ENCODE results near the gene JAM3.

Gene JAM3

DNA sequence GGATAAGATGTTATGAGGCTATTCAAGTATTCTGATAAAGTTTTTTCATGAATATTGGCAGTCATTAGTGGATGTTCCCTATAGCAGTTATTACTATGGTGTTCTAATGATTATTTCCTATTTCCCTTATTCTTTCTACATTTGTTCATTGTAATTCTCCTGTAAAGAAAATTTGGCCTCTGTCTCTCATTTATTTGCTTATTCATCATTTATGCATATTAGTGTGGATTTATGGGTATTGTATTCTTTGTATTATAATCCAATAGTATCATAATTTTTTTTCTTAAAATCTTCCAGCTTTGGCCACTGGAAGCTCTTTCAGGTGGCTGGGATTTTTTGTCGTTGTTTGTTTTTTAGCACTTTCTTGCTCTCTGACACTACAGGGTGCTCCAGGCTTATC lies 47.3 kb downstream of the JAM3 start:
- DNase-seq: no peak

DNA sequence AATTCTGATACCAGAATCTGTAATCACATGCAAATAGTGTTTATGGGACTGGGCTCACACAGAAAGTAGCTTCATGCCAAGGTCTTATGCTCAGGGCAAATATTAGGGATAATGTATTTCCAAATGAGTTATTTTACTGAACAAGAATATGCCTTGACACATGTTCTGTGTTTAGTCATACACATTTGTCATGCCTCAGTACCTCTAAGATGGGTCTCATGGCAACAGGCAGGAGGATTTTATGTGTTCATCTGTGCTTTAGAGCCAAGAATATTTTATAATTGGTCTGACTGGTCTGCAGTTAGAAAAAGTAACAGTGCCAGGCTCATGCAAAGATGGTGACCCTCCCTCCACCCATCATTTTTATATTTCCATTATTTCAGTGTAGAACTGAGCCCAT lies 49.1 kb downstream of the JAM3 start:
- DNase-seq: no peak

DNA sequence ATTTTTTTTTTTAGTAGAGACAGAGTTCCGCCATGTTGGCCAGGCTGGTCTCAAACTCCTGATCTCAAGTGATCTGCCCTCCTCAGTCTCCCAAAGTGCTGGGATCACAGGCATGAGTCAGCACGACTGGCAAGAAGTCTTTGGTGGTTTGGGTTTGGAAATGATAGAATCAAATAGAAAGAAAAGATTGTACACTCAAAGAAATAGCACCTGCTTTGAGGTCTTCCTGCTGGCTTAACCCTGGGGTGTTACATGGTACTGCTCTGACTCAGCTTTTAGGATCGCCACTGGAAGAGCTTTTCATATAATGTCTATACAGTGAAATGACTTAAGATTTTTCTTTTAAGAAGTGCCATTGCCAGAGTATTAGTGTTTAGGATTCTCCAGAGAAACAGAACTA lies 50.2 kb downstream of the JAM3 start:
- no peak for DNase-seq

DNA sequence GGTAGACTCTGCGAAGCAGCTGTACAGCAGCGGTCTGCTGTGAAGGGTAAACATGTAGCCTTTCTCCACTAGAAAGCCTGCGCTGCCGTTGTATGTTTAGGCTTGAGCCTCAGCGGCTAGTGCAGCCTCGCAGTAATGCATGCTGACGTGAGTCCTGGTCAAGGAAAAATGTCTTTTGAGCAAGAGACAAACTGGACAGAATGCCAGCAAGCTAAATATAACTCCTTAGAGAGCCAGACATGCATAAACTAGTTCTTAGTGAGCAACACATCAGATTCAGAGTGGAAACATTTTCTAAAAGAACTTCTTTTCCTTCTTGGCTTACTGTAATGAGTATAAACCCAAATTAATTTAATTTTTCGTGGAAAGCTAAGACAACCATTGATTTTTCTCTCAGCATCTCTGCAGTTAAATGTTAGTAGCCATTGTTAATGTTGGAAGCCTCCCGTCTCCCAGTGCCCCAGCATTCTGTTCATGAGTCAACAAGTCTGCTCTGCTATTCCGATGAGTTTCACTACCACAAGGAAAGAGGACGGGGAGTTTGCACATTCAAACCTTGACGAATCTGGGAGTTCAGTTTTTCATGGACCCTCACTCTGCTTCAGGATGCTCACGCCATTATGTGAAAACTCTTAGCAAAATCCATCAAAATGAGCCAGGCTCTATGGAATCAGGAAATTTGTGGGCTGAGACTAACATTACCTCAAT lies 51.4 kb downstream of the JAM3 start:
- DNase-seq: peak; percentile 5

DNA sequence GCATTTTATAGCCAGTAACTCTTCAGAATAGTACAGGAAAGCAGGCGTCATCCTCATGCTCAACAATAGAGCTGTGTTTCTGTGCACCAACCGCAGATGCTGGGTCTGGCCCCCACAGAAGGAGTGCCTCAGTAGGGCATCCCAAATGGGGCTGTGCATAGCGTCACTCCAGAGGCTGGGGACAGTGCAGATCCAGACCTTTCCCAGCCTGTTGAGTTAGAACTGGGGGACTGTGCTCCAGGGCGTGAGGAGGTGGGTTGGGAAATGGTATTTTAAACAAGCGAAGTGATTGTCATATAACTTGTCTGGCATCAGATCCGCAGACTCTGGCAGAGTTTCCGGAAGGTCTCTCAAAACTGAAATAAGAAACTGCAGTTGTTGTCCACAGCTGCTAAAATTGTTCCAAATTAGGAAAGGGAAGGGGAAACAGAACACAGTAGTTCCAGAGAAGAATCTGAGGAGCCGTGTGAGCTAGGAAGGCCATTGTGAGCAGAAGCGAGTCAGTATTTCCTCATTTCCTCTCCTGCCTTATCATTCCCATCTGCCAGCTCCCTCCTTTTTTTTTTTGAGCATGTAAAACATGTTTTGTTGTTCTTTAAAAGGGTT lies 52.2 kb downstream of the JAM3 start:
- no peak for DNase-seq

DNA sequence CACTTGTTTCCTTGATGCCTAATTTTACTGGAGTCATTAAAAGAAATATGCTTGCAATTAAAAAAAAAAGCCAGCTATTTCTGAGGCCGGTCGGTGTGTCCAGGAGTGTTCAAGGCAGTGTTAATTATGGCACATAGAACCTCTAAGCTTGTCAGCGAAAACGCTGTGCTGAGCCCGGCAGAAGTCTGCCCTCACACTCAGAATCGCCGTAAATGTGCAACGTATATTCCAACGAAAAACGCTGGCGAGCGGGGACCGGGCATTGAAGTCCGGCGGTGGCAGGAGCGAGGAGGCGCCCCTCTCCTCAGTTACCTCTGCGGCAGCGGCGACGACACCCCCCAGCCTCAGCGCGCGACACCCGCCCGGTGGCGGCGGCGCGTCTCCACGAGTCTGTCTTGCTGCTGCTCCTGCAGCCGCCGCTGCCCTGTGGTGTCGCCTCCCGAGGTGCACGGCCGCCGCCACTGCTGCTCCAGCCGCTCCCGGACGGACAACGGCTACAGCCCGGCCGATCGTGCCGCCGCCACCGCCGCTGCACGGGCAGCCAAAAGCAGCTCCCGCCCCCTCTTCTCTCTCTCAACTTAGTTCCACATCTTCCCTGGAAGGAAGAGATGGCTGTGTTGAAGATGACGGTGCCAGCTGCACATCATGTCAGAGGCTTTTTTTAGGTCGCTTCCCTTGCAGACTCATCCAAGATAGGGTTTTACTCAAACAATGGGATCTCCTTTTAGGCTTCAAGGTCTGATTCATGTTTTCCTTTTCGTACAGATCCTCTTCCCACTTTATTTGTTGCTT lies 56.0 kb downstream of the JAM3 start:
- DNase-seq: no peak

DNA sequence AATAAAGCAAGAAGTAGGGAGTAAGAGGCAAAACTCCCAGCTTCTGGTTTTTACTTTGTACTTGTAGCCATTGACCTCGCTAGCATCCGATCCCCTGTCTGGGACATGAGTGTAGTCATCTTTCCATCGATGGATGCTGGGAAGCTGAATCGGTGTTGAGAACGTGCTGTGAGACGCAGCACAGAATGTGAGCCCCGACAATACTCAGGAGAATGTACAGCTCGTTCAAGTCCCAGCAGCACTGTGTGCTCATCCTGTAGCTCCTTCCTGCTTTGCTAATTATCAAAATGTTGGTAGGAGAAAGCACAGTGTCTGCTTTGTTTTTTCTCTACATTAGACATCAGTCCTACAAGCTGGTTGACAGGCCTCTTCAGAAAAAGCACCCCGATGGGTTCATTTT lies 56.6 kb downstream of the JAM3 start:
- no peak for DNase-seq

DNA sequence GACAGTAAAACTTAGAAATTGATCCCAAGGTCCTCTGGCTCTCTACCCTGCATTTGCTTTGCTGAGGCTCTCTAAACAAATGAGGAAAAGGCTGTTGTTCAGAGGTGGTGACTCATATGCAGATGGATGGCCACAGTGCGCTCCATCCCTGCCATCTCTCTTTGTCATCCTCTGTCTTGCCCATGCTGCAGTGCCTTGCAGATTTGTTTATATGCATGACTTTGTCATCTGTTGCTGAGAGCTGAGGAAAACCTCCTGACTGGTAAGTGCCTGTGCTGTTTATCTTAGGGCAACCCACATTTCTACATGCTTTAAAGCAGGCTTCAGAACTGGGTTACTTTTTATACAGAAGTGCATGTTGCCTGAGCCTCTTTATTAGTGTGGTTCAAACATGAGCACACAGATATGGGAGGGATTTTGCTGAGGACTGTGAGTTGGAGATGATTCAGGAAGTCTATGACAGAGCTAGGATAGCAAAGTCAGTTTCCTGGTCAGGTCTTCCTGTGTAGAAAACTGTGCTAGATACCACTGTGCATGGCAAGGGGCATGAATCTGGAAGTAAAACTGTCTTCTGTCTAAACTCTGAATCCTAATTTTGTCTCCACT lies 57.4 kb downstream of the JAM3 start:
- no peak for DNase-seq

DNA sequence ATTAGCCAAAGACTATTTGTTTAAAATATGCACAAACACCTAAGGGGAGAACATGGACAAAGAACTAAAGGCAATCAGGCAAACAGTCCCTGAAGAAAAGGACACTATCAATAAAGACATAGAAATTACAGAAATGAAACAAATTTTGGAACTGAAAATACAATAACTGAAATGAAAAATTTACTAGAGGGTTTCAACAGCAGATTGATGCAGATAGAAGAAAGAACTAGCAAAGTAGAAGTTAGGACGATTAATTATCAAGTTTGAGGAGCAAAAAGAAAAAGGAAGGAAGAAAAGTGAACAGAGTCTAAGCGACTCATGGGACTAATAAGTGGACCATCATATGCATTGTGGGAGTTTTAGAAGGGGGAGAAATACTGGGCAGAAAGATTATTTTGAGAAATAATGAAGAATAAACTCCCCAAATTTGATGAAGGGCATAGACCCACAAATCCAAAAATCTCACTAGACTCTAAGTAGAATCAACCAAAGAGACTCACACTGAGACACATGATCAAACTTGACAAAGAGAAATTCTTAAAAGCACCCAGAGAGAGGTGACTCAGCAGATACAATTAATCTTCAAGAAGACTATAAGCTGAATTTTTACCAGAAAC lies 62.9 kb downstream of the JAM3 start:
- DNase-seq: no peak

DNA sequence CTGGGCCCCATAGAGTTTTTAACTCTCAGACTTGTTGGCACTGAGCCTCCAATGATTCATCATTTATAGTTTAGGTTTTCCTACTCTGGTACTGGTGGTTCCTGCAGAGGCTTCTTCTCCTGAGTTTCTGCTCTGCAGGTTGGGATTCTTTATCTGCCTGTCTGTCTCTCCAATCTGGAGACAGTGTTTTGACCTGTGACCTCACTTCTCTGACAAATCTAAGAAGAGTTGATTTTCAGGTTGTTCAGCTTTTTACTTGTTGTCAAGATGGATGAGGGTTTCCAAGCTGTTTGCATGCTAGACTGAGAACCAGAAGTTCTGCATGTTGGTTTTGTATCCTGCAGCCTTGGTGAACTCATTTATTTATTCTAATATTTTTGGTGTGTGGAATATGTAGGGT lies 63.9 kb downstream of the JAM3 start:
- DNase-seq: no peak

DNA sequence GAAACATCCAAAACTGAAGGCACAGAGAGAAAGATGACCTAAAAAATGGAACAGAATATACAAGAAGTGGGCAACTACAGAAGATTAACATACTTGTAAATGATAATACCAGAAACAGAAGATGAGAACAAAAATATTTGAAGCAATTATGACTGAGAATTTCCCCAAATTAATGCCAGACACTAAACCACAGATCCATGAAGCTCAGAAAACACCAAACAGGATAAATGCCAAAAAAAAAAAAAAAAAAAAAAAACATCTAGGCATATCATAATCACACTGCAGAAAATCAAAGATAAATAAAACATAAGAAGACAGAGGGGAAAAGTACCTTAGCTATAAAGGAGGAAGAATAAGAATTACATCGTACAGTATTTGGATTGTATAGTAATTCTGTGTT lies 65.3 kb downstream of the JAM3 start:
- no peak for DNase-seq

DNA sequence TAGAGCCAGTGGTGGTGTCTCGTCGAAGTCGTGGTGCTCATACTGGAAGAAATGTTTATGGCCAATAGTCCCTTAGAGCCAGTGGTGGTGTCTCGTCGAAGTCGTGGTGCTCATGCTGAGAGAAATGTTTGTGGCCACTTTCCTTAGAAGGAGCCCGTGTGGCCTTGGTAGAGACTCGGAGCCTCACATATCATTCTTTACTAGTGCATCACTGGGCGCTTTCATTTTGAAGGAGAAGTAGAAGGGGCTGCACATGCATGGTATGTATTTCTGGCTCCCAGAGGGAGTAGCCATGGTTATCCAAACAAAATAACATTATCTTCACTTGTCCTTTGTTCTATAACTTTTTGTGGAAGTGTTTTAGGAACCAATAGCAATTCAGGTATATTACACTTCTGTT lies 69.5 kb downstream of the JAM3 start:
- DNase-seq: no peak

DNA sequence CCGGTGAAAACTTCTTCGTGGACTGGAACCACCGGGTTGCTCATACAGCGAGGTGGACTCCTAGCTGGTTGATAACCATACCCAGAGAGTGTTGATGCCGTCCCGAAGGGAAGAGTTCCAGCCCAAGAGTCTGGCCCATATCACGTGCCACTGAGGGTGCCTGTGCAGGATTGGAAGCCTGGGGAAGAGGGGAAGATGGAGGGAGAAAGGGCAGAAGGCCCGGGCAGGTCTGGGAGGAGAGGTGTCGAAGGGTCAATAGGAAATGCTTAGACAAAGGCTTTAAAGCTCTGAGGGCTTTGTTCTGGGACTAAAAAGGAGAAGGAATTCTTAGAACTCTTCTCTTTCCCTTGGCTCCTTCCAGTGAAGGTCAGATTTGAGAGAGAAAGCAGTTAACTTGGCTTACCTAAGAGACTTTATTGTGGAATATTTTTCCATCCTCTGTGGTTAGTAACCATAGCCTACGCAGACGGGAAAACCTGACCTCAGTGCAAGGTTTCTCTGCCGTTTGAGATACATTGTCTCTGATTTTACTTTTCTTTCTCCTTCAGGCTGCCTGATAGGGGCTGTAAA lies 70.5 kb downstream of the JAM3 start:
- no peak for DNase-seq

DNA sequence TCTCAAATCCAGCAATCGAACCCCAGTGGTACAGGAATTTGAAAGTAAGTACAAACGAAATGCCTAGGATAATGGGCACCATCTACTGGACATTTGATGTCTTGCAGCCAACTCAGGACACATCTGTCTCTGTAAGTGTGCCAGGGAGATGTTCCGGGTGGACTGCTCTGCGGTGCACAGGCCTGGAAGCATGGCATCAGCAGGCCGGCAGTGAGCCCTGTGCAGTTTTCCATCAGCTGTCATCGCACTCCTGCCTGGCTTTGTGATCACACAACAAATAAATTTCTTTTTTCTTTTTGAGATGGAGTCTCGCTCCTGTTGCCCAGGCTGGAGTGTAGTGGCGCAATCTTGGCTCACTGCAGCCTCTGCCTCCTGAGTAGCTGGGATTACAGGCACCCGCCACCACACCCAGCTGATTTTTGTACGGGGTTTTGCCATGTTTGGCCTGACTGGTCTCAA lies 71.0 kb downstream of the JAM3 start:
- peak; percentile 55 for DNase-seq

DNA sequence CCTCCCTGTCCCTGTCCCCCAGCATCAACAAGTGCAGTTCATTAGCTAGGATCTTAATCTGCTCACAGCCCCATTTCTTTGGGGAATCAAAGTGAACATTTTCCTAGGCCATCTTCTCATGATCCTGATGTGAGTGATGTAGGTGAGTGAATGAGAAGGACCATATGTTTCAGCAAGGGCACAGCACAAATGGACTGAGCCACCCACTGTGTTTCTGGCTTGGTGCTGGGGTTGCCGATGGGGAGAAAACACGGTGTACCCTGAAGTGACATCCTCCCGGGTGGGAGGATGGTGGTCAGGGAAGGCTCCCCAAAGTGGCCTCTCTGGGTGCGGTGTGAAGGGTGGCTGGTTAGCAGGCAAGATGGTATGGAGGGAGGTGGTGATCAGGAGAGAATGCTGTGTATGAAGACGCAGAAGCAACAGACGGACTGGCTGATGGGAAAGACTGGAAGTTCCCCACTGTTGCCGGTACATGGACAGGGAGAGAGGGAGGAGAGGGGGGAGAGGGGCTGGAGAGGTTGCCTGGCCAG lies 72.2 kb downstream of the JAM3 start:
- DNase-seq: no peak

DNA sequence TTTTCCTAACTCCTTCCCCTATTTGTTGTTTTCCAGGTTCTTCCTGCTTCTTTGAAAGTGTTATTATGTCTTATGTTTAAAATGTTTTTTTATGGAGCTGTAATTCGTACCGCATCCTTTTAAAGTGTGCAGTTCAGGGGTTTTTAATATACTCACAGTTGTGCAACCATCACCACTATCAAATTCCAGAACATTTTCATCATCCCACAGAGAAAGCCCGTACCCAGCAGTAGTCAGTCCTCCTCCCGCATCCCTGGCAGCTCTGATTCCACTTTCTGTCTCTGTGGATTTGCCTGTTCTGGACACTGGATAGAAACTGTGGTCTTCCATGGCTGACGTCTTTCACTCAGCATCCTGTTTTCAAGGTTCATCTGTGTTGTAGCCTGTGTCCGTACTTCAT lies 73.7 kb downstream of the JAM3 start:
- DNase-seq: no peak

DNA sequence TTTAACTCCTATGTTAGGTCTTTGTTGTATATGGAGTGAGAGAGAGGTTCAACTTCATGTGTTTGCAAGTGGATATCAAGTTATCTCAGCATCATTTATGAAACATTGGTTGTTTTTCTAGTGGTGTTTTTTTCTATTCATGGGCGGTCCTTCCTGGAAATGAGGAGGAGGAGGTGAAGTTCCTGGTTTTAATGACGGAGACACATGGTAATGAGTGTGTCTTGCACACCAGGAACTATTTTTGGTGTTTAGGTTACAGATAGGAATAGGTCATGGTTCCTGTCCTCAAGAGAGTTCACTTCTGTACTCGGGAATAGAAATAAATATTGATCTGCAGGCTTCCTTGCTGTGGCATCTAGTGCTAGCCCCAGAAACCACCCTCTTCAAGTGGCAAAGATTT lies 74.9 kb downstream of the JAM3 start:
- DNase-seq: no peak

DNA sequence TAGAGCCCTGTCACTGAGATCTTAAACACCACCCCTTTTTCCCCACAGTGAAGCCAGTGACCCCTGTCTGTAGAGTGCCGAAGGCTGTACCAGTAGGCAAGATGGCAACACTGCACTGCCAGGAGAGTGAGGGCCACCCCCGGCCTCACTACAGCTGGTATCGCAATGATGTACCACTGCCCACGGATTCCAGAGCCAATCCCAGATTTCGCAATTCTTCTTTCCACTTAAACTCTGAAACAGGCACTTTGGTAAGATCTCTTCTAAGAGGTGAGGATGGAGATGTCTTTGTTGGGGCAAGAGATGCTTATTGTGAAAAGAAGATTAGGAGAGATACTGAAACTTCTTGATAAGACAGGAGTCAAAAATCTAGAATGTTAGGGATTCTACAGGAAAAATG lies 75.9 kb downstream of the JAM3 start:
- DNase-seq: no peak

DNA sequence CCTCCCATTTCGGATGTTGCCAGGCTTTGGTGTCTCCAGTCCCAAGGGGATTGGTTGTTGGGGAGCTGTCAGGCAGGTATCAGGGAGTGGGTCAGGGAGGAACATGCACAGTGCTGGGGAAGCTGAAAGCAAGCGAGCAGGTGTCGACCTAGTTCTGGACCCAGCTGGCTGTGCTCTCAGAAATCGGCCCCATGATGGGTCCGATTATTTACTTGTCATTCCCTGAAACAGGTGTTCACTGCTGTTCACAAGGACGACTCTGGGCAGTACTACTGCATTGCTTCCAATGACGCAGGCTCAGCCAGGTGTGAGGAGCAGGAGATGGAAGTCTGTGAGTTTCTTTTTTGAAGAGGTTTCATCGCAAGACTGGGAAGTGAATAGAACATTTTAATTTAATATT lies 76.8 kb downstream of the JAM3 start:
- no peak for DNase-seq

DNA sequence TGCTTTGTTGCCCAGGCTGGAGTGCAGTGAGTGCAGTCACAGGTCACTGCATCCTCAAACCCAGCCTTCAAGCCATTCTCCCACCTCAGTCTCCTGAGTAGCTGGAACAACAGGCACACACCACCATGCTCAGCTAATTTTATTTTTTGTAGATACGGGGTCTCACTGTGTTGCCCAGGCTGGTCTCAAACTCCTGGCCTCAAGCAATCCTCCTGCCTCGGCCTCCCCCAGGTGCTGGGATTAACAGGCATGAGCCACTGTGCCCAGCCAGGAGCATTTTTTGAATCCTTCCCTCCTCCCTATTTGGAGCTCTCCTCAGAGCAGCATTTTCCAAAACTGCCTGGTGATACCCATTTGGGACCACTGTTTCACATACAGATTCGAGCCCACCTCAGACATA lies 77.7 kb downstream of the JAM3 start:
- DNase-seq: no peak

DNA sequence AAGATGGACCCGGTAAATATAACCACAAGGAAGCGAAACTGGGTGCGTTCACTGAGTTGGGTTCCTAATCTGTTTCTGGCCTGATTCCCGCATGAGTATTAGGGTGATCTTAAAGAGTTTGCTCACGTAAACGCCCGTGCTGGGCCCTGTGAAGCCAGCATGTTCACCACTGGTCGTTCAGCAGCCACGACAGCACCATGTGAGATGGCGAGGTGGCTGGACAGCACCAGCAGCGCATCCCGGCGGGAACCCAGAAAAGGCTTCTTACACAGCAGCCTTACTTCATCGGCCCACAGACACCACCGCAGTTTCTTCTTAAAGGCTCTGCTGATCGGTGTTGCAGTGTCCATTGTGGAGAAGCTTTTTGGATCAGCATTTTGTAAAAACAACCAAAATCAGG lies 80.5 kb downstream of the JAM3 start:
- no peak for DNase-seq

DNA sequence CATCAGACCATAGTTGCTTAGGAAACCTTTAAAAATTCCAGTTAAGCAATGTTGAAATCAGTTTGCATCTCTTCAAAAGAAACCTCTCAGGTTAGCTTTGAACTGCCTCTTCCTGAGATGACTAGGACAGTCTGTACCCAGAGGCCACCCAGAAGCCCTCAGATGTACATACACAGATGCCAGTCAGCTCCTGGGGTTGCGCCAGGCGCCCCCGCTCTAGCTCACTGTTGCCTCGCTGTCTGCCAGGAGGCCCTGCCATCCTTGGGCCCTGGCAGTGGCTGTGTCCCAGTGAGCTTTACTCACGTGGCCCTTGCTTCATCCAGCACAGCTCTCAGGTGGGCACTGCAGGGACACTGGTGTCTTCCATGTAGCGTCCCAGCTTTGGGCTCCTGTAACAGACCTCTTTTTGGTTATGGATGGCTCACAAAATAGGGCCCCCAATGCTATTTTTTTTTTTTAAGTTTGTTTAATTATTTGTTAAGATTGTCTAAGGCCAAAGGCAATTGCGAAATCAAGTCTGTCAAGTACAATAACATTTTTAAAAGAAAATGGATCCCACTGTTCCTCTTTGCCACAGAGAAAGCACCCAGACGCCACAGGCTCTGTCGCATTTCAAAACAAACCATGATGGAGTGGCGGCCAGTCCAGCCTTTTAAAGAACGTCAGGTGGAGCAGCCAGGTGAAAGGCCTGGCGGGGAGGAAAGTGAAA lies 81.5 kb downstream of the JAM3 start:
- no peak for DNase-seq

Measured in NCI-H2227 treated with DMSO at 0.1 percent for 48 hours (cell line).